SKM-1 treated with dmso at 0.1 percent for 144 hours (cell line): ENCODE measurements around the gene DYNLL1.

Source experiments
- DNase-seq: peaks from one replicate; lab custom pipeline; 2025; ENCODE audit not compliant: unreplicated experiment; lab: John Stamatoyannopoulos, UW

DYNLL1 gene

DNA sequence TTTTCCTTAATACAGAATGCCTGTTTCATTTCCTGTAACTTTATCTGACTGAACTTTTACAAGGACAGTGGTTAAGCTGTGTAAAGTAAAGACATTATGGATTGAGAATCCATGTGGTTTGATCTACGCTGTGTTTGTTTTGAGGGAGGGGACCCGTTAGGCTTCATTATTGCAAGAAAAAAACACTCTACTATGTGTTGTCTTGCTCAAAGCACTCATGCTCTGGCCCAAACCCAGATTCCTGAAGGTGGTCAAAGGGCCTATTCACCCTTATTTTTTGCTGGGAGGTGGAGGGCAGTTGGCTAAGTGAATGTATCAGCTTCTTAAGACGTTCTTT is 50.1 kb downstream of the DYNLL1 start:
- no peak for DNase-seq
